GM12875 (cell line): Measurements from ENCODE around the gene HELZ.
"Not testable (repeated sequence)": the region's sequence is repeated elsewhere in the genome, so short reads cannot be mapped to it uniquely, and the experiment has no call there.

Experiments
- H3K4me3 ChIP-seq: one replicate; pipeline ENCODE4 v1.5.1; 2011; ENCODE audit warnings: low read depth, low read length, control low read depth
- TF ChIP-seq, protein P1 (sequence below): IDR thresholded peaks from 2 replicates; pipeline ENCODE4 v1.5.1; 2011; ENCODE audit warnings: low read depth, mild to moderate bottlenecking, control low read depth, inconsistent platforms, low read length, moderate library complexity, borderline replicate concordance; ENCODE audit not compliant: insufficient read depth

The HELZ gene

DNA sequence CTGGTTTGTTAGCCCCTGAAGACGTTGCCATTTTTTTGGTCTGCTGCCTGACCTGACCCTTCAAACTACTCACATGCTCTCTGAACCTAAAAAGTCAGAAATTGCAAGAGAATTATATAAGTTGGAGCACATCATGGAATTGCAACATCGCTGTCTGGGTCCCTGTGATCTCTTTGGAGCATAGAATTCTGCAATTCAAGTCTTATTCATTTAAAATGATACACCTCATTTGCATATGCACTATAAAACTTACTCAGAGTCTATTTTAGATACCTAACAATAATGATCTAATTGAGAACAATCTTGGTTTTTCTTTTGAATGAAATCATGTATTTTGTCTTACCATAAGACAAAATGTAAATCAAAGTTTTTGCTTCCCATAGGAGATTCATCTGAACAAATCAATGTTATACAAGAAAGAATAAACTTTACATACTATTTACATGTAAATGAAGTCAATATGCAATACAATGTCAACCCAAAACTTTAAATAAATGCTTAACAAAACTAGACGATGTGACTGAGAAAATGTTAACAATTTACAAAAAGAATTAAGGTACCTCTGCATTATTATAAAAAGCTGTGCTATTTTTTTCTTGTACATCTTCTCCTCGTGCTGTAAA, 99.7 kb downstream of the HELZ start:
- H3K4me3 ChIP-seq = no peak overlapping the region
- TF ChIP-seq, protein P1, sequence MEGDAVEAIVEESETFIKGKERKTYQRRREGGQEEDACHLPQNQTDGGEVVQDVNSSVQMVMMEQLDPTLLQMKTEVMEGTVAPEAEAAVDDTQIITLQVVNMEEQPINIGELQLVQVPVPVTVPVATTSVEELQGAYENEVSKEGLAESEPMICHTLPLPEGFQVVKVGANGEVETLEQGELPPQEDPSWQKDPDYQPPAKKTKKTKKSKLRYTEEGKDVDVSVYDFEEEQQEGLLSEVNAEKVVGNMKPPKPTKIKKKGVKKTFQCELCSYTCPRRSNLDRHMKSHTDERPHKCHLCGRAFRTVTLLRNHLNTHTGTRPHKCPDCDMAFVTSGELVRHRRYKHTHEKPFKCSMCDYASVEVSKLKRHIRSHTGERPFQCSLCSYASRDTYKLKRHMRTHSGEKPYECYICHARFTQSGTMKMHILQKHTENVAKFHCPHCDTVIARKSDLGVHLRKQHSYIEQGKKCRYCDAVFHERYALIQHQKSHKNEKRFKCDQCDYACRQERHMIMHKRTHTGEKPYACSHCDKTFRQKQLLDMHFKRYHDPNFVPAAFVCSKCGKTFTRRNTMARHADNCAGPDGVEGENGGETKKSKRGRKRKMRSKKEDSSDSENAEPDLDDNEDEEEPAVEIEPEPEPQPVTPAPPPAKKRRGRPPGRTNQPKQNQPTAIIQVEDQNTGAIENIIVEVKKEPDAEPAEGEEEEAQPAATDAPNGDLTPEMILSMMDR = no peak

DNA sequence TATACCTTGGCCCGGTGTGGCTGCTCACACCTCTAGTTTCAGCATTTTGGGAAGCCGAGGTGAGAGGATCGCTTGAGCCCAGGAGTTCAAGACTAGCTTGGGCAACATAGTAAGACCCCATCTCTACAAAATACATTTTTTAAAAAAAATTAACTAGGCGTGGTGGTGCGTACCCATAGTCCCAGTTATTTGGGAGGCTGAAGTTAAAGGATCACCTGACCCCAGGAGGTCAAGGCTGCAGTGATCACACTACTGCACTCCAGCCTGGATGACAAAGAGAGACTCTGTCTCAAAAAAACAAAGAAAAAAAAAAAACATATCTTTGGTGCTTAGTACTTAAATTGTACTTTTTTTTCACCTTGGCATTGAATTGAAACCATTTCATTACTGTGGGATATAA, 101.7 kb downstream of the HELZ start:
- TF ChIP-seq, protein P1 = no peak
- no peak overlapping the region for H3K4me3 ChIP-seq

DNA sequence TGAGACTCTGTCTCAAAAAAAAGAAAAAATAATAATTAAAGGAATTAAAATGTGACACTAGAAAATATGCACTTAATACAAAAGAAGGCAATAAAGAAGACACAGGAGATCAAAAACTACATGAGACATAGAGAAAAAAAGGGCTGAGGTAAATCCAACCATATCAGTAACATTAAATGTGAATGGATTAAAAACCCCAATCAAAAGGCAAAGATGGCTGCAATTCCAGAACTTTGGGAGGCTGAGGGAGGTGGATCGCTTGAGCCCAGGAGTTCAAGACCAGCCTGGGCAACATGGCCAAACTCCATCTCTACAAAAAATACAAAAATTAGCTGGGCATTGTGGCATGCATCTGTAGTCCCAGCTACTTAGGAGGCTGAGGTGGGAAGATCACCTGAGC, 103.0 kb downstream of the HELZ start:
- not testable (repeated sequence) for H3K4me3 ChIP-seq

DNA sequence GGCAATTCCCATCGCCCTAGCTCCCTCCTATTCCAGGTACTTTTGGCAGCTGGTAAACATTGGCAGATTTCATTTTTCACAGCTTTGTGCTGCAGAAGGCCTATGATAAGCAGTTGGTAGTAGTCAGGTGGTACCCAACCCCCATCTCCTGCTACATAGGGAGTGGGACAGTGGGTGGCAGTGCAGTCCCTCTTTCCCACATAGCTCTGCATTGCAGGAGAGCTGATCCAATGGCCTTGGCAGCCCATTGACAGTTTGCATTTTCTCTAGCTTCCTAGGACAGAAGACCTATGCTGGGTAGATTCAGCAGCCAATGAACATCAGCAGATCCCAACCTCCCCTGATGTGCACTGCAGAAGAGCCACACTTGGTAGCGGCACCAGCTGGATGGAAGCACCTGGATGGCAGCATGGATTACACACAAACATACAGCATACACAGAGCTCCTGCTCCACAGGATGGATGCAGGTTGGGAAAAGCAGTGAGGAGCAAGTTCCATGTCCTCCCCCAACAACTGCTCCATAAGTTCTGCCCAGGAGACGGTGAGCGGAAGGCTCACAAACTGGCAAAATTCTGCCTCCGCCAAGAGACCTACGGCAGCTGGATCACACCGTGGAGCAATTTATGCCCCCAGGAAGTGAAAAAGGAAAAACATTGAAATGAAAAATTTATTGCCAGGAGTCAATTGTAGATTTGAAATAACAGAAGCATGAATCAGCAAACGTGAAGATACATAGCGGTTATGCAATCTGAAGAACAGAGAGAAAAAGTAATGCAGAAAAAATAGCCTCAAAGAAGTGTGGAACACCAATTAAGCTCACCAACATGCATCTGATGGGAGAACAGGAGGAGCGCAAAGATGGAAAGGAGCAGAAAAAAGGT, 105.0 kb downstream of the HELZ start:
- TF ChIP-seq, protein P1 = no peak
- no peak overlapping the region for H3K4me3 ChIP-seq

DNA sequence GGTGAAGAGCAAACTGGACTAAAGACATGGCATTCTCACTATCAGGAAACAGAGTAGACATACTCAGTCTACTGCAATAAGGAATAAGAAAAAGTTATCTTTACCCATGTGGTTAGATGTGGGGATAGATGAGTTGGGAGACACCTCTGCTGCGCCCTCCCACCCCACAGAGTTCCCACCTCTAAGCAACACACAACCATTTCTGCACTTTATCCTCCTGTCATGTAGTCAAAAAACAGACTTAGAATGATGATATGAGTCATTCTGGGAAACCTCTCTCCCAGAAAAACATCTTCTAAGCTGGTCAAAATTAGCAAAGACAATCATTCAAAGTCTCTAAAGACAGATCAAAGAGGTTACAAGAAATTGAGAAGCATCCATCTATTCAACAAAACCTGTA, 105.7 kb downstream of the HELZ start:
- H3K4me3 ChIP-seq = no peak overlapping the region
- TF ChIP-seq, protein P1 = no peak

DNA sequence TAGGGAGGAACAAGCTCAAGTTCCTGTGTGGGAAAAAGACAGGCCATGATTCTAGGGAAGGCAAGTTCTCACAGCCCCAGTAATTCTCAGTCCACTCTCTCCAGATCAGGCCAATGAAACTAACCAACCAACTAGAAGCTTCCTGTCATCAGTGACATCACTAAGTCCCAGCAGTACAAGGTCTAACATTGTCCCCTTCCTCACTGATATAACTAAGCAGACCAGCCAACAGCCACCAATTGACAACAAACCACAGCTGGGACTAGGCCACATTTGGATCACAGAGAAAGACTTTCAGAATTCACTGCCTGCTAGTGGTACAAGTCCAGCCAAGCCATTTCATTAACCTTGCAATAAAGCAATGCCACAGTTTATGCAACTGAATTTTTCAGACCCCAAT, 106.6 kb downstream of the HELZ start:
- TF ChIP-seq, protein P1 = no peak
- H3K4me3 ChIP-seq = no peak overlapping the region

DNA sequence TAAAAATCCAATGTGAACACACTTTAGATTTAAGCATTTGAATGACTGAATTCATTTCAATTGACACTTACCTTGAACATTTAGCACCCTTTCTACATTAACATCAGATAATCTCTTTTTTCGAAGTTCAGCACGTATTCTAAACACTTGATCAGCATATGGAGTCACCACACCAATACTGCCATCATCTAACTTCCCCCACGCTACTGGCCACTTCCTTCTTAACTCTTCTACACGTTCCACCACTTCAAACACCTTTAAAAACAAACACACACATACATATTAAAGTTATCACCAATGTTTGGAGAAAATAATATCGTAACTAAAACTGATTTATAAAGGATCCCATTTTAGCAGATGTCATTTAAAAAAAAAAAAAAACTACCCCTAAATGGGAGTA, 107.1 kb downstream of the HELZ start:
- TF ChIP-seq, protein P1 = no peak
- H3K4me3 ChIP-seq = no peak overlapping the region
